ENCODE measurements around the gene PLXNA4.

Gene PLXNA4

DNA sequence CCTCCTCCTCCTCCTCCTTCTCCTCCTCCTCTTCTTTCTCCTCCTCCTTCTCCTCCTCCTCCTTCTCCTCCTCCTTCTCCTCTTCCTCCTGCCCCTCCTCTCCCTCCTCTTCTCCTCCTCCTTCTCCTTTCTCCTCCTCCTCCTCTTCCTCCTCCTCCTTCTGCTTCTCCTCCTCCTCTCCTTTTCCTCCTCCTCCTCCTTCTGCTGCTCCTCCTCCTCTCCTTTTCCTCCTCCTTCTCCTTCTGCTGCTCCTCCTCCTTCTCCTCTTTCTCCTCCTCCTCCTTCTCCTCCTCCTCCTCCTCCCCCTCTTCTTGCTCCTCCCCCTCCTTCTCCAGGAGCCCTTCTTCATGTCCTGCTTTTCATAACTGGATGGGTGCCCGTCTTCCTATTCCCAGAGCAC lies 12.2 kb downstream of the PLXNA4 start:
- DNase-seq: no peak

DNA sequence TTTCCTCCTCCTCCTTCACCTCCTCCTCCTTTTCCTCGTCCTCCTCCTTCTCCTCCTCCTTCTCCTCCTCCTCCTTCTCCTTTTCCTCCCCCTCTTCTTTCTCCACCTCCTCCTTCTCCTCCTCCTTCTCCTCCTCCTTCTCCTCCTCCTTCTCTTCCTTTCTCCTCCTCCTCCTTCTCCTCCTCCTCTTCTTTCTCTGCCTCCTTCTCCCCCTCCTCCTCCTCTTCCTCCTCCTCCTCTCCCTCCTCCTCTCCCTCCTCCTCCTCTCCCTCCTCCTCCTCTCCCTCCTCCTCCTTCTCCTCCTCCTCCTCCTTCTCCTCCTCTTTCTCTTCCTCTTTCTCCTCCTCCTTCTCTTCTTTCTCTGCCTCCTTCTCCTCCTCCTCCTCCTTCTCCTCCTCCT lies 13.6 kb downstream of the PLXNA4 start:
- DNase-seq: no peak

DNA sequence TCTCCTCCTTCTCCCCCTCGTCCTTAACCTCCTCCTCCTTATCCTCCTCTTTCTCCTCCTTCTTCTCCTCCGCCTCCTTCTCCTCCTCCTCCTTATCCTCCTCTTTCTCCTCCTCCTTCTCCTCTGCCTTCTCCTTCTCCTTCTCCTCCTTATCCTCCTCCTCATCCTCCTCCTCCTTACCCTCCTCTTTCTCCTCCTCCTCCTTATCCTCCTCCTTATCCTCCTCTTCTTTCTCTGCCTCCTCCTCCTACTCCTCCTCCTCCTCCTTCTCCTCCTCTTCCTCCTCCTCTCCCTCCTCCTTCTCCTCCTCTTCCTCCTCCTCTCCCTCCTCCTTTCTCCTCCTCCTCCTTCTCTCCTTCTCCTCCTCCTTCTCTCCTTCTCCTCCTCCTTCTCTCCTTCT lies 14.5 kb downstream of the PLXNA4 start:
- DNase-seq: no peak

DNA sequence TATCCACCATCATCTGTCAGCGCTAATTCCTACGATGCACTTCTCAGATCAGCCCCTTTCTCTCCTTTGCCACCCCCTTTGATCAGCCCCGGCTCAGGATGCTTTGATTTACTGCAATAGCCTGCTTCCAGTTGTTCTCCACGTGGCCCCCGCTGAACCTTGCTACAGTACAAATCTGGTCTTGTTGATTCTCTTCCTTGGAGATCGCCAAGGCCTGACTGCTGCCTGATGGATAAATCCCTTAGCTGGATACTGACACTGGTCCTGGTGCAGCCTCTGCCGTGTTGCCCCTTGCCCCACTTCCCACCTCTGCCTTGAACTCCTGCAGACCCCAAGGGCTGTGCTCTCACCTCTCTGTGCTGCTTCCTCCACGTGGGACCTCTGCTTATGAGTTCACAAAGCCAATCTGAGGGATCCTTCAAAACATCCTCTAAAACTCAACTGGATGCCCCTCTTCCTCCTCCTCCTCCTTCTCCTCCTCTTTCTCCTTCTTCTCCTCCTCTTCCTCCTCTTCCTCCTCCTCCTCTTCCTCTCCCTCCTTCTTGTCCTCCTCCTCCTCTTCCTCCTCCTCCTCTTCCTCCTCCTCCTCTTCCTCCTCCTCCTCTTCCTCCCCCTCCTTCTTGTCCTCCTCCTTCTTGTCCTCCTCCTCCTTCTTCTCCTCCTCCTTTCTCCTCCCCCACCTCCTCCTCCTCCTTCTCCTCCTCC lies 15.3 kb downstream of the PLXNA4 start:
- DNase-seq: no peak

DNA sequence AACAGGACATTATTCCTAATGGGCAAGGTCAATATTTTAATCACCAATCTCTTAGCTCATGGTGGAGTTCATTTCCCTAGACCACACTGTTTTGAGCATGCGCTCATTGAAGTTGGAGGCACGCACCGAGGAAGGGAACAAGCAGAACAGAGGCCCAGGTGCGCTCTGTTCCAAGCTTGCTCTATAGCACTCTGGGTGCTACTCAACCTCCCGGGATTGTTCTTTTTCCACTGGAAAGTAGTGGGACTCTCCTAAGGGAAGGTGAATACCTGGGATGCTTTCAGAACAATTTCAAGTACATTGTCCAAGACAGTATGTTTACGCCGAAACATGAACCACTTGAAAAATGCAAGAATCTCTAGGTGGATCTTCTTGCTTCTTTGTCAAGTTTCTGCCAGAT lies 16.2 kb downstream of the PLXNA4 start:
- DNase-seq: no peak

DNA sequence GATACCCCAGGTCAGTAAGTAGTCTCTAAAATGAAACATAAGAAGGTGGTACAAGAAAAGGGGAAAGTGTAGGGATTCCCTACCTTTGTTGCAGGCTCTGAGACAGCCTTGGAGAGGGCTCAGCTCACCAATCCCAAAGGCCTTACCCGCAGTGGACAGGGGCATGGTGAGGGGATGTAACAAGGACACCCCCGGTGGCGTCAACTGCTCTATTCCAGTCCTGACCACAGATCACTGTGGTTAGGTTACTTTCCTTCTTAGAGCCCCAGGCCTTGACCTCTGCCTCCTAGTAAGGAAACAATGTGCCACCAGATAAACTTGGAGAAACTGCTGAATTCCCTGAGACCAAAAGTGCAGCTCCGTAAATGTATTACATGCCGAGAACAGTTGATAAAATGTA lies 17.5 kb downstream of the PLXNA4 start:
- no peak for DNase-seq

DNA sequence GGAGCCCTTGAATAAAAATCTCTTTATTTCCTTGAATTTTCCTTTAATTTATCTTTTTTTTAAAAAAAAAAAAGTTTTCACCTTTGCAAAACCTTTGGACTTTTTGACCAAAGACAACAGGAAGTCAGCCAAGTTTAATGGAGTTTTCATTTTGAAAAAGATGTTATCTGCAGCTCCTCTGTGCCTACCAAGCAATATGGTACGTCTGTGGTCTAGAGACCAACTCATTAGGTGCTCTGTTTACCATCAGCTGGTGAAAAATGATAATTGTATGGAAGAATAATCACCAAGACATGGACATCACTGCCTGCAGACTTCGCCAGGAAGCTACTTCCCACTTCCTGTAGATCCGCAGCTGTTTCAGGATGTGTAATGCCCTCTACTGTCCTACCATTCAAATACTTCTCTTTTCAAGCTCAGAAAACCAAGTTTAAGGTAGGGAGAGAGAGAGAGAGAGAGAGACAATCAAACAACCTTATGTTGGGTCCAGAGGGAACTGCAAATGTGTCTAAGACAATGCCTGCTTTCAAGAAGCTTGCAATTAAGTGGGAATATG lies 18.7 kb downstream of the PLXNA4 start:
- no peak for DNase-seq

DNA sequence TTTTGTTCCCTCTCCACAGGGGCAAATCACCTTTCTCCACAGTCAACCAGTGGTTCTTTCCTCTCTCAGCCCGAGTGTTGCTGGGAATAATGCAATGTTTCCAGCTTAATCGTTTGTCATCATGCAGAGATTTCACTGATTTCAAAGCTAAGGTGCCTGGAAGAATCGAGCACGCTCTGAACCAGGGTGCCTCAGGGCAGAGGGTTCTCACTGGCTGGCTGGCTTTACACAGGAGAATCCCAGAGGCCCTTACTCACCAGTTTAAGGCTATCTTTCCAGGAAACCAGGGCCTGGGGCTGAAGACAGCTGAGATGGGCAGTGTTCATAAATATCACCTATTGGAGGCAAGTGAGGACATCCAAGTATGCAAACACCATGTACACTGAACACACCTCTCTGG lies 21.8 kb downstream of the PLXNA4 start:
- no peak for DNase-seq

DNA sequence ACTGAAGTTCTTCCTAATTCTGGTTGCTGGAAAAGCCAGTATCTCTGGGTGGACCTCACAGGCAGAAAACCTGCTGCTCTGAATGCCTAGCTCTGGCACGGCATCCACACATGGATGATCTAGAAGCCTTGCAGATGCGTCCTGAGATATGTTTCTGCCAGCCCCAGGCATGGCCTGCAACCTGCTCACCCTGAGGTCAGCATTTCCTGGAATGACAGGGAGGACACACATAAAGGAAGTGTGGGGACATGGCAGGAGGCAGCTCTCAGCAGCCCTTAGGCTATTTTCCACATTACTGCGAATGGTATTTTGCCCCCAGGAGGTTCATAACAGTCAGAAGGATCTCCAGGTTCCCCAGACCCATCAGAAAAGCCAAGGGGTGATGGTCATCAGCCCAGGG lies 23.2 kb downstream of the PLXNA4 start:
- no peak for DNase-seq

DNA sequence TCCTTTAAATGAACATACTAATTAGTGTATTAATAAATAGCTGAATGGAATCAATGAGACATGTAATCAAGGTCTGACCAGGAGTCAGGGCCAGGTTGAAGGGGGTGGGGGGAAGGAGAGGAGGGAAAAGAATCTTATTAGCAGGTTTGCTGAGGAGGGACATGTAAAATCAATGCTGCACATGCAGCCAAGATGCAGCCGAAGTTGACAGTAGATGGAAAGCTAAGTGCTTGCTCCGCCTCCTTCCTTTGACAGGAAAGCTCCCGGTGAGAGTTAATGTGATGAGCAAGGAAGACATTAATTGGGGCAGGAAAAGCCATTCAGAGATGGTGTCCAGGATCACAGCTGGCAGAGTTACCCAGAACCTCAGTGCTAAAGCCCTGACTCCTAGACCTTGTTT lies 24.4 kb downstream of the PLXNA4 start:
- no peak for DNase-seq

DNA sequence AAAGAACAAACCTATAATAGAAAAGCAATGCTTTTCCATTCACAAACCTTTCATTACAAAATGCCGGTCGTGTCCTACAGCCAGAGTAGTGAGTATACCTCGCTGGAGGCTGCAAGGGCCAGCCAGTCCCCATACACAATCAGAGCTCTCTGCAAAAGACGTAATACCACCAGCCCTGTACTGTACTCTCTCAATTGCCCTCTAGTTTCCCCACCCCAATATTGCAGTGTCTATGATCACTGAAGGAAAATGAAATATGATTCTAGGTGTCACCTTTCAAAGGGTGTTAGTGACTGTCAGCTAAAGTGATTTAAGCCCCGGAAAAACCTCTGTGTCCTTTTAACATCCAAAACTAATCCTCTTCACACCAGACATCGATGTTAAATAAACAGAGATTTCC lies 24.8 kb downstream of the PLXNA4 start:
- DNase-seq: no peak

DNA sequence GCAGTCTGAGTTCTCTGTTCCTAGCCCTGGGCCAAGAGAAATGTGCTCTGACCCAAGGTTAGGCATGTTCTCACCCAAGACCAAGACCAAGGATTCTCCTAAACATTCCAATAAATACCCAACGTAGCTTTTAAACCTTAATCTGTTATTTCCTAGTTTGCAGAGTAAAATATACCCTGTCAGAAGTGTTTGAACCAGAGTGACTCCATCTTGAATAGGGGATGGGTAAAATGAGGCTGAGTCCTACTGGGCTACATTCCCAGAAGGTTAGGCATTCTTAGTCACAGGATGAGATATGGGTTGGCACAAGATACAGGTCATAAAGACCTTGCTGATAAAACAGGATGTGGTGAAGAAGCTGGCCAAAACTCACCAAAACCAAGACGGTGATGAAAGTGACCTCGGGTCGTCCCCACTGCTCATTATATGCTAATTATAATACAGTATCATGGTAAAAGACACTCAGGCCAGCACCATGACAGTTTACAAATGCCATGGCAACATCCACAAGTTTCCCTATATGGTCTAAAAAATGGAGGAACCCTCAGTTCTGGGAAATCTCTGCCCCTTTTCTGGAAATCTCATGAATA lies 27.7 kb downstream of the PLXNA4 start:
- no peak for DNase-seq

DNA sequence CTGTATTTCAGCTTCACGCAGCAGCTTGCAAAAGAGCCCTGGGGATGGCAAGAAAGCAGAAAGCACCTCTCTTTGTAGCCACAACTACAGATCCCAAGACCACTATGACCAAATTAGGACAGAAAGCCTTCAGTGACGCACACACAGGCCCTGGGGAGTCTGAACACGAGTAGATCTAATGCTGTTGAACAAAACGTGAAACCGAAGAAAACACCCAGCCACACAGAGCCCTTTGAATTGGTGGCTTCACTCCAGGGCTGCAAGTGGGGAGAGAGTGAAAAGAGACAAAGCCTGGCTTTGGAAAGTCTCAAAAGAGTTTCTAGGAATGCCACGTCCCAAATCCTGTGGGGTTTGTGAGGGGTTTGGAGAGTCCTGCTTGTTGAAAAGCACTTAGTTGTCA lies 28.4 kb downstream of the PLXNA4 start:
- DNase-seq: no peak

DNA sequence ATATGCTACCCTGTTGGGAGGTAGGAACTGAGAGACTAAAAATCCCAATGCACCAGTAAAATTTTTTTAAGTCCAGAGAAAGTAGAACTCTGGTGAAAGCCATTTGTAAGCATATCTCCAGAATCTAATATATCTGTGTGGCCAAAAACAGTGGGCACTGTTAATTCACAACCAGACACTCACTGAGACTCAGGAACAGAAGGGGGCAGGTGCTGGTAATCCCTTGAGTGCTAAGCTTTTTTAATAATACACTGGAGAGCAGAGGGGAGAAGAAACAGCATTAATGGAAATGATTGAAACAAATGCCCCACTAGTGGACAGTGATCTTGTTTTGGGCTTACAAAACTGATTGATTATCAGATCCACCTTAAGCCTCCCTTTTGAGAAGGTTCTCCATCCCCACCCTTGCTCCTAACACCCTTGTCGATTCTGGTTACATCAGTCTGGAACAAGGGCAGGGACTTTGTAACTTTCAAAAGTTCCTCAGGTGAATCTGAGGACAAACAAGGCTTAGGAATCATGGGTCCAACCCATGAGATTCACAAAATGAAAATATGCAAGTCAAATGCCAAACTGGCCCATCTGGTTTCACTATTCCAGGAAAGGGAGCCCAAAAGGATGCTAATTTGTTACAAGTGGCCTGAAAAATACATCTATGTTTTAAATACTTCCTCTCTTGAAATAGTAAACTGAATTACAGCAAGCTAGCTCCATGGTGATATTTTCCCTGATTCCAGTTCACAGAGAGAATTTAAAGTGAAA lies 29.7 kb downstream of the PLXNA4 start:
- DNase-seq: no peak

DNA sequence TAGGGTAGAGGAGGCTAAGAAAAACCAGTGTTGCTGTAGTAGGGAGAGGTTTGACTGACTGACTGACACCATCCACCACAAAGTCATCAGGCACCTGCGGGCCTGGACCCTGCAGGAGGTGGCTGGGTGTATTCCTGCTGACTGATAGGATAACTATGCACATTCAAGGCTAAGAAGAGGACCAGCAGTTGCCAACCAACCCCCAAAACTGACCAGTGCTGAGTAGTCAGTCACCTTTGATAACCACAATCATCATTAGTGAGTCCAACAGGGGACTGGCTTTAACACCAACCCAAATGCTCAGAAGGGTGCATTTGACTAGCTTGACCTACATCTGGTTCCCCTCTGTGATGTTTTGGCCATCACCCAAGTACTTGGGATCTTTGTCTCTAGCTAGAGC lies 30.5 kb downstream of the PLXNA4 start:
- DNase-seq: no peak

DNA sequence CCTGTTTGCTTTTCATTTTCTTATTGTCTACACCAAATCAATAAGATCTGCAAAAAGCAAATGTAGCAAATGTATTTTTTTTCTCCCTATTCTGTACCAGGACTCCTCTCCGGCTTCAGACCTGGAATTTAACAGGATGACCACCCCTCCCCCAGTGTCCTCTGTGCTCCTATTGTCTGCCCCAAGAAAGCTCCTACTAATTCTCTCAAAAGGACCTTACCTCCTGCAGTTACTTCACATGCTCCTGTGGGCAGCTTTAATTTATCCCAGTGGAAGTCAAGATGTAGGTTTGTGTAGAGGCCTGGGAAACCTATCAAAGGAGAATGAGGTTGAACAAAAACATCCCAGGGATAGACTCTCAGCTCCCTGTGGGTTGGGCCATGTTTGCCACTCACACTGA lies 31.3 kb downstream of the PLXNA4 start:
- no peak for DNase-seq

DNA sequence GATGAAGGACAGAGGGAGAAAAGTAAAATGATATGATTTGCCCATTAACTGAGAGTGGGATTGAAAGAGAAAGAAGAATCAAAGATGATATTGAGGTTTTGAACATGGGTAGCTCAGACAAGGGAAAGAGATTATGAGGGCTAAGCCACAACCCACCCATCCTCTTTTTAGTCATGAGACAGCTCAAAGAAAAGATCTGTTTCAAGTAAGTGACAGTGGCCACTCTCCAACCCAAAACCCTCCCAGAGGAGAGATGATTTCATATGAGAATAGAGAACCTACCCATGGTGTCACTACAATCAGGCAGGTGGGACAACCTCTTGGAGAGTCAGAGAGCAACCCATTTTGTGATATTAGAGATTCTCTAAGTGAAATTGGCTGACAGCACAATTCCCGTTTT lies 32.2 kb downstream of the PLXNA4 start:
- DNase-seq: no peak

DNA sequence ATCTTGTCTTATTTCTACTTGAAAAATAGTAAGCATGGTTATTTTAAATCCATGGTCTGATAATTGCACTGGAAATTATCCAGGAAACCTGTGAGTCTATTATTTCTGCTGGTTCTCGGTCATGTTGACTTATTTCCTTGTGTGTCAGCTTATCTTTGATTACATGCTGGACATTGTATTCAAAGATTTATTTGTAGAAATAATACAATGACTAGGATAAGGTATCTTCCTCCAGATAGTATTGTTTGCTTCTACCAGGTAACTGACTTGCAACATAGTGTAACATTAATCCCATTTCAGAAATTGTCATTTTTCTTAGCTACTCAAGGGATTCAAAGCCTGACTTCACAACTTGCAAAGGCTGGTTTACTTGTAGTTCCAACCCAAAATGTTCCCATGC lies 33.4 kb downstream of the PLXNA4 start:
- DNase-seq: no peak

DNA sequence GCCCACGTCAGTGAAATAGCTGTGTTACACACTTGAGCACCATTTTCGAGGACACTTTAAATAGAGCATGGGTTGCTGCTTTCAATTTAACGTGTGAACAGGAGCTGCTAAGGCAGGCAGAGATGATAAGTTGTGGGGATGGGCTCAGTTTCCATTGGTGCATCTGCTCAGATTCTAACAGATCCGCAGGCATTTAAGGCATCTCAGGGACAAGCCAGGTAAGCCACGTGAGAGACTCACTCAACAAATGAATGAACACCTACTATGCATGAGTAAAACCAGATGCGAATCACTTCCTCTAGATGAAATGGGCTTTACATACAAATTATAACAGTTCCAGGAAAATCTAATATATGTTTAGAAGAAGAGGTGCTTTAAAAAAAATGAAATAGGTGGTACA lies 34.6 kb downstream of the PLXNA4 start:
- DNase-seq: no peak

DNA sequence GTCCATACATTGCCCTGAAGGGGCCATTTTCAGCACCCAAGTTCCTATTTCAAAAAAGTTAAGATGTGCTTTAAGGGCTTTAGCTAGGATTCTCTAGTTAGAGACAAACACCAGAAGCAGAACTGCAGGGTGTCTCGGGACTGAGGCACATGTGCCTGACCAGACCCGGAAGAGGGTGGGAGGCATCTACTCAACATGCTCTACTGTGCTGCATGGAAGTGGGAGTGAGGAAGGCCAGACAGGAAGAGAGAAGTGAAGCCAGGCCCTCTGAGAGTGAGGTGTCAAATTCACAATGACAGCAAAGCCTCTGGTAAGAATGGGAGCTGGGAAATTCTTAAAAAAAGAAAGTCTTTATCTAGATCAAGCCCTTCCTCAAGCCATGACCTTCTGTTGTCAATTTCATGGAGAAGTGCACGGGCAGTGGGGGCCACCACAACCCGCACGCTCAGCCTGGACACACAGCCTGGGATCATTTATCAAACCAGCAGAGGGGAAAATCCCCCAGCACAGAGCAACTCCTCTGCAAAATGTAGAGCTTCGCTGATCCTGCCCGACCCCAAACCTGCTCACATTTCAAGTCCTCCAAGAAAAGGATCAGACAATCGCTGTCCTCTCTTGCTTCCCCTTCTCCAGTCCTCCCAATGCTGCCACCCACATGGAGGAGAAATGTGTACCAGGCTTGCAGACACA lies 38.7 kb downstream of the PLXNA4 start:
- DNase-seq: no peak

DNA sequence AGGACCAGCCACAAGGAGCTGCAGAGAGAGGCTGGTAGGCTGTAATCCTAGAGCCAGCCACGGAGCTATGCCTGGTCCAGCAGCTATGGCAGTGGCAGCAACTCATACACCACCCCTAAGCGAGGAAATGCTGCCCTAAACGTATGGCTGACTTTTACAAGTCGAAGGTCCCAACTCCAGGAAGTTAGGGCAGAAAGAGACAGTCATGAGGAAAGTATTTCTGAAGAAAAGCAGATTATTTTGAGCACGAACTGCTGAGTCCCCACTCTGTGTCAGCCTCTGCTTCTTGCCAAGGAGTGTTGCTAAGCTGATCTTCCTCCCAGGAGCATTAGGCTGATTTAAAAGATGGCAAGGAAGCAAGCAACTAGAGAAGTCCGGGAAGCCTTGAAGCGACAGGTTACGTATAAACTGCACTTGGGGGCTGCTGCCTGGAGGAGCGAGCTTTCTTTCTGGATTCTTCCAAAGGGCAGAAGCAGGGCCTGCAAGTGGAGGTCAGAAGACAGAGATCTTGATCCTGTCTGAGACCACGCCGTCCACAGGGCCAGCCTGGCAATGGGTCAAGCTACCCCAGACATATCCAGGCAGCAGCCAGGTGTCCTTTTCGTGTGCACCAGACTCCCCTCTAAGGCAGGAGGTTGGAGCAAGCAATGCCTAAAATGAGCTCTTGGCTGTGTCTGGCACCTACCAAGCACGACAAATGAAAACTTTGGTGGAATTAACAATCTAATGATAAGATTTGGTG lies 39.4 kb downstream of the PLXNA4 start:
- no peak for DNase-seq

DNA sequence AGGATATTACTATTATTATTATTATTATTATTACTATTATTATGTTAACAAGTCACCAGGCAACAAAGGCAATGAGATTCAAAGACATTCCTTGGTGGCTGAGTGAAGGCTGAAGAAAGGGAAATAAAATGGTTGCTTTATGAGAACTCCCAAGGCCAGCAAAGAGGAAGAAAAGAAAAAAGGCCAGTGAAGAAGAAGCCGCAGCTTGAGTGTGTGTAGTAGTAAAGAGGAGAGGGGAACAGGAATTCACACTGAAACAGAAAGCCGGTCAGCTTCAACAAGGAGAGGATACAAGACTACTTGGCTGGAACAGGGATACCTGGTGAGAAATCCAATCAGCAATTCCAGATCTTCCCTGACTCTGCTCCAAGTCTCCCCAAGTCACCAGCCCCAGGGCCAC lies 42.4 kb downstream of the PLXNA4 start:
- no peak for DNase-seq

DNA sequence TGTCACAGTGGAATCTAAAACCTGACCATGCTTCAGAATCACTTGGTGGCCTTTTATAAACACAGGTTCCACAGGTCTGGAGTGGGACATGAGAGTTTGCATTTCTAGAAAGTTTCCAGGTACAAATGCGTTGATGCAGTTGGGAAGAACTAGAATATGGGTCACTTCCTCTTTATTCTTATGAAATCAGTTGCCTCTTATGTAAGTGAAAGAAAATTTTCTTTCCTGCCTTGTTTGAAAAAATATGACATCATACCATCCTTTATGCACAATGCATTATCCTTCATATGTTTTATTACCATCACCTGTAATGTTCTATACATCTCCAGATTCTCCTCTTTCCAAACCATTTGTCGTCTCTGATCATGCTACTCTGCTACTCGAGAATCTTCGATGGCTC lies 44.0 kb downstream of the PLXNA4 start:
- DNase-seq: no peak
